Measurements from ENCODE around the gene NIPA2.

NIPA2 gene

GRCh38 chr15:22887157-22887951 lies 48.9 kb downstream of the NIPA2 start:
- H3K27ac ChIP-seq: no peak overlapping the region
- no peaks in the 10 kb centered on the region for H3K36me3 ChIP-seq (ENCODE audit: control insufficient read depth, insufficient read depth, low read length)
- H2AFZ ChIP-seq: no peak overlapping the region
- TF ChIP-seq CTCF (IDR thresholded peaks at IDR 0.05): no peak
- H3K79me2 ChIP-seq: no peaks in the 10 kb centered on the region
- H3K4me3 ChIP-seq (ENCODE audit: low read depth, low read length): no peak overlapping the region
- H3K4me1 ChIP-seq: no peaks in the 10 kb centered on the region
- no peaks in the 10 kb centered on the region for H3K27me3 ChIP-seq (ENCODE audit: control insufficient read depth, insufficient read depth, low read length)
- H3K9me3 ChIP-seq (ENCODE audit: control insufficient read depth, low read length): no peaks in the 10 kb centered on the region
- H3K9ac ChIP-seq: no peak overlapping the region
- H3K4me2 ChIP-seq (ENCODE audit: low read length): no peak overlapping the region

- Histone ChIP-seq H3K79me2 (no peaks in the 10 kb centered on the region), H3K4me3 (ENCODE audit: low read depth, low read length) (no peak overlapping the region), H3K27me3 (ENCODE audit: control insufficient read depth, insufficient read depth, low read length) (no peaks in the 10 kb centered on the region), H3K36me3 (ENCODE audit: control insufficient read depth, insufficient read depth, low read length) (no peaks in the 10 kb centered on the region), H3K27ac (no peak overlapping the region), H3K9ac (no peak overlapping the region), H3K9me3 (ENCODE audit: control insufficient read depth, low read length) (no peaks in the 10 kb centered on the region), H3K4me1 (no peaks in the 10 kb centered on the region), H2AFZ (no peak overlapping the region), H3K4me2 (ENCODE audit: low read length) (no peak overlapping the region)
- no peak for TF ChIP-seq CTCF (IDR thresholded peaks at IDR 0.05)
Measured at GRCh38 chr15:22888120-22888859, 49.8 kb downstream of the NIPA2 start.

GRCh38 chr15:22889146-22889818 lies 50.8 kb downstream of the NIPA2 start:
- Histone ChIP-seq H3K9ac (no peak overlapping the region), H2AFZ (no peak overlapping the region), H3K79me2 (no peaks in the 10 kb centered on the region), H3K27ac (no peak overlapping the region), H3K27me3 (ENCODE audit: control insufficient read depth, insufficient read depth, low read length) (no peaks in the 10 kb centered on the region), H3K4me2 (ENCODE audit: low read length) (no peak overlapping the region), H3K4me1 (no peaks in the 10 kb centered on the region), H3K9me3 (ENCODE audit: control insufficient read depth, low read length) (no peaks in the 10 kb centered on the region), H3K4me3 (ENCODE audit: low read depth, low read length) (no peak overlapping the region), H3K36me3 (ENCODE audit: control insufficient read depth, insufficient read depth, low read length) (no peaks in the 10 kb centered on the region)
- no peak for TF ChIP-seq CTCF (IDR thresholded peaks at IDR 0.05)

GRCh38 chr15:22890296-22890695 lies 51.8 kb downstream of the NIPA2 start:
- Histone ChIP-seq H3K27ac (no peak overlapping the region), H3K79me2 (no peaks in the 10 kb centered on the region), H3K27me3 (ENCODE audit: control insufficient read depth, insufficient read depth, low read length) (no peaks in the 10 kb centered on the region), H3K9ac (no peak overlapping the region), H3K4me2 (ENCODE audit: low read length) (no peak overlapping the region), H2AFZ (no peak overlapping the region), H3K36me3 (ENCODE audit: control insufficient read depth, insufficient read depth, low read length) (no peaks in the 10 kb centered on the region), H3K9me3 (ENCODE audit: control insufficient read depth, low read length) (no peaks in the 10 kb centered on the region), H3K4me1 (no peaks in the 10 kb centered on the region), H3K4me3 (ENCODE audit: low read depth, low read length) (no peak overlapping the region)
- TF ChIP-seq CTCF (IDR thresholded peaks at IDR 0.05): no peak
